ENCODE results near the gene RNASET2. TPM values are rescaled to one million over a fixed set of nuclear protein-coding genes. Genes with fewer than 3 reads are reported as not detected.

RNASET2 gene
- total RNA-seq, 1 experiment from 2014 or later, result 70.2 TPM

DNA sequence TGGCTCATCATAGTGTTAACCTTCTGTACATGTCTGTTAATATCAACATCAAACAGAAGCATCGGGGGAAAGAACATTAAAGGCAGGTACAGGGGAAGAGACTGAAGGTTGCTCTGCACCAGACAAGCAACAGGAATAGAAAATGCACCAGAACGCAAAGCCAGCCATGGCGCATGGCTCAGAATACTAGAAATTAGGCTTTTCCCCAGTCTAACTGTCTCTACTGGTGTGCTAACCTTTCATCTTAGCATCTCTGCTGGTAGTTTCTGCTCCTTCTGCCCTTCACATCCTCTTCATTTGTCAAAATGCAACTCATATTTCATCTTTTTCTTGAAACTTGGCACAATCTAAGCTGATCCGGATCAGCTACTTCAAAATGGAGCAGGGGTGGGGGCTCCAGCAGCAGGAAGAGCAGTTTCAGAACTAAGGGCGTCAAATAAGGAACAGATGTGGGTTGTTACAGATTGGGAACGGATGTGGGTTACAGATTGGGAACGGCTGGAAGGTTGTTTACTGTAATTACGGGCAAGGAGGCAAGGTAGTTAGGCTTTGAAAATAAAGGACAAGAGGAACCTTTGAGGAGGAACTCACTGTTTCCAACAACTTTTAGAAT lies 13.1 kb upstream of the RNASET2 start:
- no peaks in the 10 kb centered on the region for H3K4me1 Mint-ChIP-seq (ENCODE audit: low read depth, unreplicated experiment)

DNA sequence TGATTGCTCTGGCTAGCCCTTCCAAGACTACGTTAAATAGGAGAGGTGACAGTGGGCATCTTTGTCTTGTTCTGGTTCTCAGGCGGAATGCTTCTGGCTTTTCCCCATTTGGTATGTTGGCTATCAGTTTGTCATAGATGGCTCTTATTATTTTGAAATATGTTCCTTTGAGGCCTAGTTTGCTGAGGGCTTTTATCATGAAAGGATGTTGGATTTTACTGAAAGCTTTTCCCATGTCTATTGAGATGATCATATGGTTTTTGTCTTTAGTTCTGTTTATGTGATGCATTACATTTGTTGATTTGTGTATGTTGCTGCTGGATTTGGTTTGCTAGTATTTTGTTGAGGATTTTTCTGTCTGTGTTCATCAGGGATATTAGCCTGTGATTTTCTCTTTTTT lies 9.9 kb upstream of the RNASET2 start:
- intact Hi-C loops (cut with micrococcal nuclease; ENCODE audit: unreplicated experiment), result no loop called here
- Mint-ChIP-seq H3K4me1 (ENCODE audit: low read depth, unreplicated experiment) (no peaks in the 10 kb centered on the region), H3K27me3 (ENCODE audit: unreplicated experiment) (no peaks in the 10 kb centered on the region), H3K36me3 (ENCODE audit: insufficient read depth, unreplicated experiment) (peaks cover 4% of the 10 kb centered on the region), H3K27ac (ENCODE audit: unreplicated experiment) (peak overlapping the region; percentile 54), H3K9me3 (ENCODE audit: low read depth, unreplicated experiment) (peaks cover 19% of the 10 kb centered on the region), H3K4me3 (ENCODE audit: low read depth, unreplicated experiment) (no peak overlapping the region)
- BruUV-seq (replicated peaks), result no TSS peak
- CTCF ChIA-PET, result no interaction called here
- TF ChIP-seq, protein P1, sequence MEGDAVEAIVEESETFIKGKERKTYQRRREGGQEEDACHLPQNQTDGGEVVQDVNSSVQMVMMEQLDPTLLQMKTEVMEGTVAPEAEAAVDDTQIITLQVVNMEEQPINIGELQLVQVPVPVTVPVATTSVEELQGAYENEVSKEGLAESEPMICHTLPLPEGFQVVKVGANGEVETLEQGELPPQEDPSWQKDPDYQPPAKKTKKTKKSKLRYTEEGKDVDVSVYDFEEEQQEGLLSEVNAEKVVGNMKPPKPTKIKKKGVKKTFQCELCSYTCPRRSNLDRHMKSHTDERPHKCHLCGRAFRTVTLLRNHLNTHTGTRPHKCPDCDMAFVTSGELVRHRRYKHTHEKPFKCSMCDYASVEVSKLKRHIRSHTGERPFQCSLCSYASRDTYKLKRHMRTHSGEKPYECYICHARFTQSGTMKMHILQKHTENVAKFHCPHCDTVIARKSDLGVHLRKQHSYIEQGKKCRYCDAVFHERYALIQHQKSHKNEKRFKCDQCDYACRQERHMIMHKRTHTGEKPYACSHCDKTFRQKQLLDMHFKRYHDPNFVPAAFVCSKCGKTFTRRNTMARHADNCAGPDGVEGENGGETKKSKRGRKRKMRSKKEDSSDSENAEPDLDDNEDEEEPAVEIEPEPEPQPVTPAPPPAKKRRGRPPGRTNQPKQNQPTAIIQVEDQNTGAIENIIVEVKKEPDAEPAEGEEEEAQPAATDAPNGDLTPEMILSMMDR (IDR thresholded peaks at IDR 0.05; ENCODE audit: unreplicated experiment), result no peak
- DNase-seq, result no peak

More for the DNA sequence above, 13.1 kb upstream of the RNASET2 start:
- no TSS peak for BruUV-seq (replicated peaks)
- TF ChIP-seq, protein P1 (IDR thresholded peaks at IDR 0.05; ENCODE audit: unreplicated experiment), result no peak
- Mint-ChIP-seq H3K27ac (ENCODE audit: unreplicated experiment) (no peak overlapping the region), H3K36me3 (ENCODE audit: insufficient read depth, unreplicated experiment) (peaks cover 4% of the 10 kb centered on the region), H3K27me3 (ENCODE audit: unreplicated experiment) (no peaks in the 10 kb centered on the region), H3K4me3 (ENCODE audit: low read depth, unreplicated experiment) (no peak overlapping the region), H3K9me3 (ENCODE audit: low read depth, unreplicated experiment) (peaks cover 15% of the 10 kb centered on the region)
- intact Hi-C loops (cut with micrococcal nuclease; ENCODE audit: unreplicated experiment), result no loop called here
- CTCF ChIA-PET, result no interaction called here
- DNase-seq, result no peak

DNA sequence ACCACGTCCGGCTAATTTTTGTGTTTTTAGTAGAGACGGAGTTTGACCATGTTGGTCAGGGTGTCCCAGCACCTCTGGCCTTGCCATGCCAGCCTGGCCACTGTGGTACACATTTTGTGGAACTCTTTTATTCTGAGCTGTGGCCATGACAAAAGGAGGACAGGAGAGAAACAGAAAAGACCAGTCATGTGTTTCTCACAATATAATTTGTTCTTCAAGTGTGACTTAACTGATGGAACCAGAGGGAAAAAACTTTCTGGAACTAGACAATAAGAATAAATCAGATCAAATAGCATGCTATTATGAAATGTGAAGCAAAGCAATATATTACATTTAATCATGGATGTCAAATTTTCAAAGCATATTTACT lies 4.2 kb upstream of the RNASET2 start:
- no TSS peak for BruUV-seq (replicated peaks)
- CTCF ChIA-PET, result no interaction called here
- TF ChIP-seq, protein P1 (IDR thresholded peaks at IDR 0.05; ENCODE audit: unreplicated experiment), result no peak
- Mint-ChIP-seq H3K27me3 (ENCODE audit: unreplicated experiment) (no peaks in the 10 kb centered on the region), H3K4me3 (ENCODE audit: low read depth, unreplicated experiment) (no peak overlapping the region), H3K4me1 (ENCODE audit: low read depth, unreplicated experiment) (peaks cover 28% of the 10 kb centered on the region), H3K9me3 (ENCODE audit: low read depth, unreplicated experiment) (peaks cover 4% of the 10 kb centered on the region), H3K36me3 (ENCODE audit: insufficient read depth, unreplicated experiment) (peaks cover 40% of the 10 kb centered on the region), H3K27ac (ENCODE audit: unreplicated experiment) (peak overlapping the region; percentile 14)
- DNase-seq, result no peak
- intact Hi-C loops (cut with micrococcal nuclease; ENCODE audit: unreplicated experiment), result no loop called here

DNA sequence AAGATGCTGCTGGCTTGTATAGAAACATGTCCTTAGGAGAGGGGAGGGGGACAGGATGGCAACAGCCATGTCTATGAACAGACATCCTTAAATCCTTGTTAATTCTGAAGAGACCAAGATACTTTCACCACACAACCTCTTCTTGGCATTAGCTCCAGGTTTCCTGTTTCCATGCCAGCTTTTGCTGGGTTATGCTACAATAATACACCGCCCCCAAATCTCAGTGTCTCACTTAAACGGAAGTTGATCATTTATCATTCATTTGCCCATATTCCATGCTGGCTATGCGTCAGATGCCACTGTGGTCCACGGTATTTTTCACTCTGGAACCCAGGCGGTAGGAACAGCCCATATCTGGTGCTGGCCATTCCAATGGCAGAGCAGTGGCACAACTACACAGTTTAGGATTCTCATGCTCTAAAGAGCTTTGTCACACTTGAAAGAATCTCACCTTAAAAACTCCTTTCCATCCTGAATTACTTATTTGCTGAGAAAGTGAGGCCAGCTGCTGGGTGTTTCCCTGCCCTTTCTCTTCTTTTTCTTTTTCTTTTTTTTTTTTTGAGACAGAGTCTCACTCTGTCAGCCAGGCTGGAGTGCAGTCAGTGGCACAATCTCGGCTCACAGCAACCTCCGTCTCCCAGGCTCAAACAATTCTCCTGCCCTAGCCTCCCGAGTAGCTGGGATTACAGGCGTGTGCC lies 3.7 kb upstream of the RNASET2 start:
- peaks cover 45% of the 10 kb centered on the region for H3K36me3 Mint-ChIP-seq (ENCODE audit: insufficient read depth, unreplicated experiment)
- intact Hi-C loops (cut with micrococcal nuclease; ENCODE audit: unreplicated experiment), result loop anchor here (5.0 kb wide), 1 partner anchor 37 kb away; the partner anchor contains the start of gene CEP43
- CTCF ChIA-PET, result no interaction called here

More for the DNA sequence above, 3.7 kb upstream of the RNASET2 start:
- DNase-seq, result no peak
- BruUV-seq (replicated peaks), result no TSS peak
- Mint-ChIP-seq H3K27ac (ENCODE audit: unreplicated experiment) (peak overlapping the region; percentile 14), H3K4me1 (ENCODE audit: low read depth, unreplicated experiment) (peaks cover 34% of the 10 kb centered on the region), H3K9me3 (ENCODE audit: low read depth, unreplicated experiment) (peaks cover 4% of the 10 kb centered on the region), H3K4me3 (ENCODE audit: low read depth, unreplicated experiment) (no peak overlapping the region), H3K27me3 (ENCODE audit: unreplicated experiment) (no peaks in the 10 kb centered on the region)
- TF ChIP-seq, protein P1 (IDR thresholded peaks at IDR 0.05; ENCODE audit: unreplicated experiment), result no peak

Measured in Calu3 (cell line).